ENCODE data around the gene ARNT2.
A peak's percentile ranks its signal among the peaks of the same experiment; 100 is the strongest.

The ARNT2 gene

DNA sequence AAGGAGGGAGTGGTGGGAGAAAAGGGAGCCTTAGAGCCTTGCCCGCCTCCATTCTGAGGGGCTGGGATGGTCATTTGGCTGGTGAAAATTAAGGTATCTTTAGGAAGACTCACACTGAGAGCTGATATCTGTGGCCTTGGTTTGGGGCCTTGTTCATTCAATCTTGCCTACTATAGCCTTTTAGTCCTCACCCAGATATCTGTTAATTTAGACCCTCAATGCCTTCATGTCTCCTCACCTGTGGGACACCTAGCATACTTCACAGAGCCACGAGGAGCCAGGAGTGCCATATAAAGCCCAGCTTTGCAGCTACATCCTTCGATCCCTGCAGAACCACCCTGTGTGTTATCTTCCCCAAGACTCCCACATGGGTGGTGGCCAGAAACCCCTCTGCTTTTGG is 4.7 kb upstream of the ARNT2 start:
- no peaks in the 10 kb centered on the region for H3K36me3 ChIP-seq (ENCODE audit: control insufficient read depth, insufficient read depth, low read length)
- DNase-seq (ENCODE audit: extremely low read depth, insufficient read length) = no peak
- H3K4me3 ChIP-seq (replicated peaks; ENCODE audit: low read depth, low read length) = no peak overlapping the region
- peaks cover 2% of the 10 kb centered on the region for H3K27me3 ChIP-seq (replicated peaks; ENCODE audit: control insufficient read depth, insufficient read depth, low read length)
- TF ChIP-seq, protein P1, sequence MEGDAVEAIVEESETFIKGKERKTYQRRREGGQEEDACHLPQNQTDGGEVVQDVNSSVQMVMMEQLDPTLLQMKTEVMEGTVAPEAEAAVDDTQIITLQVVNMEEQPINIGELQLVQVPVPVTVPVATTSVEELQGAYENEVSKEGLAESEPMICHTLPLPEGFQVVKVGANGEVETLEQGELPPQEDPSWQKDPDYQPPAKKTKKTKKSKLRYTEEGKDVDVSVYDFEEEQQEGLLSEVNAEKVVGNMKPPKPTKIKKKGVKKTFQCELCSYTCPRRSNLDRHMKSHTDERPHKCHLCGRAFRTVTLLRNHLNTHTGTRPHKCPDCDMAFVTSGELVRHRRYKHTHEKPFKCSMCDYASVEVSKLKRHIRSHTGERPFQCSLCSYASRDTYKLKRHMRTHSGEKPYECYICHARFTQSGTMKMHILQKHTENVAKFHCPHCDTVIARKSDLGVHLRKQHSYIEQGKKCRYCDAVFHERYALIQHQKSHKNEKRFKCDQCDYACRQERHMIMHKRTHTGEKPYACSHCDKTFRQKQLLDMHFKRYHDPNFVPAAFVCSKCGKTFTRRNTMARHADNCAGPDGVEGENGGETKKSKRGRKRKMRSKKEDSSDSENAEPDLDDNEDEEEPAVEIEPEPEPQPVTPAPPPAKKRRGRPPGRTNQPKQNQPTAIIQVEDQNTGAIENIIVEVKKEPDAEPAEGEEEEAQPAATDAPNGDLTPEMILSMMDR (IDR thresholded peaks at IDR 0.05; ENCODE audit: insufficient read depth, low read length, poor library complexity, severe bottlenecking) = no peak

DNA sequence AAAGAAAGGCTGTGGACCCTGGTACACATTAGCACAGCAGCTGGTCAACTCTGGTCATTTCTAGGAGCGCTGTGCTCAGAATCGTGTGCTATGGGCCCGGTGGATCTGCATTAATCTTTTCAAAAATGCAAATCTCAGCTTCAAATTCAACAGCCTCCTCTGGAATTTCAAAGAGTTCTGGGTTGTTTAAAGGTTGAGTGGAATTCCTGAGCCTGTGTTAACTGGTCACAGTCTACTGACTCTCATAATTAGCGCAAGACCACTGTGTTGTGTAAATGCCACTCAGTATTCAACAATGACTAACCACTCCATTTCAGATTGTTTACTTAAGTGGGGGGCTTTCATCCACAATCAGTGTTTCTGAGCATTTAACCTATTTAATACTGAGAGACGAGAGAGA is 2.7 kb upstream of the ARNT2 start:
- Histone ChIP-seq H3K27me3 (replicated peaks; ENCODE audit: control insufficient read depth, insufficient read depth, low read length) (peaks cover 3% of the 10 kb centered on the region), H3K36me3 (ENCODE audit: control insufficient read depth, insufficient read depth, low read length) (no peaks in the 10 kb centered on the region), H3K4me3 (replicated peaks; ENCODE audit: low read depth, low read length) (no peak overlapping the region)
- TF ChIP-seq, protein P1 (IDR thresholded peaks at IDR 0.05; ENCODE audit: insufficient read depth, low read length, poor library complexity, severe bottlenecking) = no peak
- no peak for DNase-seq (ENCODE audit: extremely low read depth, insufficient read length)

DNA sequence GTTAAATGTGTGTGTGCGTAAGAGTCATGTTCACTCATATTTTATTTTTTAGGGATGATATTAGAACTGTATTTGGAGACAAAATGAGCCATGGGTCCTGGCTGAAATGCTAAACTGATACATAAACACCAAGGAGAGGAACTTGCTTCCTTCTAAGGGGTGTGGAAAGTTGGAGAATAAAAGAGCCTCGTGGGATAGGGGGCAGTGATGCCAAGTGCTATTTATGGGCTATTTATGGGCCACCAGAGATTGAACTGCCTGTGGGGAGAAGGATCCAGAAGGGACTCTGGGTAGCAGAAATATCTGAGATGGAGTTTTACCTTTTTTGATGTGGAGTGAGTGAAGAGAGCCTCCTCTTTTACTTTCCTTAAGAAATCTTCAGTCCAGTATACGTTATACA is 1.8 kb upstream of the ARNT2 start:
- H3K36me3 ChIP-seq (ENCODE audit: control insufficient read depth, insufficient read depth, low read length) = no peaks in the 10 kb centered on the region
- TF ChIP-seq, protein P1 (IDR thresholded peaks at IDR 0.05; ENCODE audit: insufficient read depth, low read length, poor library complexity, severe bottlenecking) = no peak
- peaks cover 3% of the 10 kb centered on the region for H3K27me3 ChIP-seq (replicated peaks; ENCODE audit: control insufficient read depth, insufficient read depth, low read length)
- no peak for DNase-seq (ENCODE audit: extremely low read depth, insufficient read length)
- H3K4me3 ChIP-seq (replicated peaks; ENCODE audit: low read depth, low read length) = no peak overlapping the region

DNA sequence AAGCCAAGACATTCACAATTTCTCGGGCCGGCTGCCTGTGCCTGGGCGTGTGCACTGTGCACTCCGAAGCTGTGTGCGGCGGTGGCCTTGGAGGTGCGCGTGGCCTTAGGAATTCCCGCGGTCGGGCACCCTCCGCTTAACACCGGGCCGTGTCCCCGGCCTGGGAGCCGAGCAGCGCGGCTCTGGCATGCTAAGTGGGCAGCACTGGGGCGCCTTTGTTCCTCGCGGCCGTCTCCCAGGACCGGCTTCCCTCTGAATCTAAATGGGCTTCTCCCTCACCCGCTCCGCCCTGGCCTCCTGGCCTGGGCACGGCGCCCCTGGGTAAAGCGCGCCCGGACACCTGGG is 498 bp upstream of the ARNT2 start:
- Histone ChIP-seq H3K4me3 (replicated peaks; ENCODE audit: low read depth, low read length) (no peak overlapping the region; the same call in 1 of the 2 replicates), H3K27me3 (replicated peaks; ENCODE audit: control insufficient read depth, insufficient read depth, low read length) (peaks cover 3% of the 10 kb centered on the region), H3K36me3 (ENCODE audit: control insufficient read depth, insufficient read depth, low read length) (no peaks in the 10 kb centered on the region)
- TF ChIP-seq, protein P1 (IDR thresholded peaks at IDR 0.05; ENCODE audit: insufficient read depth, low read length, poor library complexity, severe bottlenecking) = no peak
- no peak for DNase-seq (ENCODE audit: extremely low read depth, insufficient read length)

DNA sequence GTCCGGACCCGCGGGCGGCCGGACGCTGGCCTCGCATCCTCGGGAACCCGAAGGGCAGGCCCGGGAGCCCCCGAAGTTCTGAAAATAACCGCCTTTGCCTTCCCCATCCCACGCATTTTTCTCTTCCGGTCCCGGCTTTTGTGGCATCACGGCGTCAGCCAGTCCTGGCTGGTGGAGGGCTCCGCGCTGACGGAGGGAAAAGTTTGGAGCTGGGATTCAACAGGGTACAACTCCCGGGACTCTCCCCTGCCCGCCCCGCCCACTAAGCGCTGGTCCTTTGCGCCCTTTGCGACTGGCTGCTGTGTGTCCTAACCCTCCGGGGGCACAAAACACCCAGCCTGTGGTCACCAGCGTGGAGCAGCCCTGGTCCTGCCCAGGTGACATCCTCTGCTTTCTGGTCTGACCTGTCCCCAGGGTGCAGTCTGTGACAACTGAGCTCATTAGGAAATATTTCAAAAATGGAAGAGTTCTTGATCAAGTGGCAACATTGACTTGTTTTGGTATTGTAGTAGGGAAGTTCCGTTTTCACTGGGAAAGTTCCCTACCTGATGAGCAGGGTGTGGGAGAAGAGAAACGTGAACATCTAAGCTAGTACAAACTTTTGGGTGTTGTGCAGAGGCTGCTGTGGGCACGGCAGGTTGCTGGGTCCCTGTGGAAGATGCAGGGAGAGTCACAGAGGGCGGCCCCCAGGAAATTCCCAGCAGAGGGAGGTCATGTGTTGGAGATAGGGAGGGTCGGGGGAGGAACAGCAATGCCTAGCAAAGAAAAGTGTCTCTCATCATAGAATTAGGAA is 775 bp downstream of the ARNT2 start:
- peaks cover 2% of the 10 kb centered on the region for H3K27me3 ChIP-seq (replicated peaks; ENCODE audit: control insufficient read depth, insufficient read depth, low read length)
- peak overlapping the region; percentile 41 for H3K4me3 ChIP-seq (replicated peaks; ENCODE audit: low read depth, low read length)
- no peak for DNase-seq (ENCODE audit: extremely low read depth, insufficient read length)
- TF ChIP-seq, protein P1 (IDR thresholded peaks at IDR 0.05; ENCODE audit: insufficient read depth, low read length, poor library complexity, severe bottlenecking) = no peak
- H3K36me3 ChIP-seq (ENCODE audit: control insufficient read depth, insufficient read depth, low read length) = no peaks in the 10 kb centered on the region

DNA sequence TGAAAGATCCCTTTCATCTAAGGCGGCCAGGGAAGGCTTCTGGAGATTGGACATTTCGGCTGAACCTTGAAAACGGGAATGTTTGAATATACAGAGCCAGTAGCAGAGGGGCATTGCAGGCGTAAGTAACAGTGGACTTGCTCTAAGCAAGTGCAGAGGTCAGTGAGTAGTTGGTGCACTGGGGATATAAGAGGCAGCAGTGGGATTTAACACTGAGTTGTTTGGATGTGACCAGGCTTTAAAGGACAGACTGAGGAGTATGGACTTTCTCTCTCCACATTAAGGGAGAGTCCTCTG is 1.3 kb downstream of the ARNT2 start:
- no peak for DNase-seq (ENCODE audit: extremely low read depth, insufficient read length)
- Histone ChIP-seq H3K36me3 (ENCODE audit: control insufficient read depth, insufficient read depth, low read length) (no peaks in the 10 kb centered on the region), H3K27me3 (replicated peaks; ENCODE audit: control insufficient read depth, insufficient read depth, low read length) (peaks cover 2% of the 10 kb centered on the region), H3K4me3 (replicated peaks; ENCODE audit: low read depth, low read length) (no peak overlapping the region)
- TF ChIP-seq, protein P1 (IDR thresholded peaks at IDR 0.05; ENCODE audit: insufficient read depth, low read length, poor library complexity, severe bottlenecking) = no peak
